MCF 10A (cell line): ENCODE measurements around the gene CALN1. TPM values are rescaled to one million over a fixed set of nuclear protein-coding genes. Genes with fewer than 3 reads are reported as not detected.
"Not testable (repeated sequence)": the region's sequence is repeated elsewhere in the genome, so short reads cannot be mapped to it uniquely, and the experiment has no call there.

Experiments
- BruUV-seq: library from RNA; stranded (reverse); fragments of 400-500 nt; replicated peaks from 2 replicates; lab custom pipeline; 2021; lab: Mats Ljungman, UMichigan
- CTCF ChIA-PET: fragments of 300-600 bp; sonication (Branson Sonifier 250); formaldehyde crosslinking; extraction: SDS; loops from one replicate; lab custom pipeline; 2021; ENCODE audit warnings: antibody characterized with exemption, inconsistent platforms; lab: Yijun Ruan, JAX
- POLR2A ChIA-PET: fragments of 300-600, 350-650 bp; sonication (Branson Sonifier 250); formaldehyde crosslinking; extraction: SDS; loops from one replicate; lab custom pipeline; 2020; ENCODE audit warnings: antibody characterized with exemption, inconsistent platforms; lab: Yijun Ruan, JAX
- DNase-seq: peaks from one replicate; pipeline ENCODE4 v3.0.0-alpha.2; 2018; ENCODE audit not compliant: unreplicated experiment
- H3K27ac Mint-ChIP-seq: one replicate; pipeline ENCODE4 v1.8.0; 2022; ENCODE audit warnings: mild to moderate bottlenecking, low read depth, mixed read lengths; ENCODE audit not compliant: unreplicated experiment
- H3K27me3 Mint-ChIP-seq: one replicate; pipeline ENCODE4 v1.8.0; 2022; ENCODE audit warnings: mixed read lengths; ENCODE audit not compliant: insufficient read depth, unreplicated experiment
- H3K36me3 Mint-ChIP-seq: one replicate; pipeline ENCODE4 v1.8.0; 2022; ENCODE audit warnings: mild to moderate bottlenecking, moderate library complexity, mixed read lengths; ENCODE audit not compliant: insufficient read depth, unreplicated experiment
- H3K4me1 Mint-ChIP-seq: one replicate; pipeline ENCODE4 v1.8.0; 2022; ENCODE audit warnings: mixed read lengths; ENCODE audit not compliant: insufficient read depth, unreplicated experiment
- H3K4me3 Mint-ChIP-seq: one replicate; pipeline ENCODE4 v1.8.0; 2022; ENCODE audit warnings: mild to moderate bottlenecking, moderate library complexity, mixed read lengths; ENCODE audit not compliant: unreplicated experiment
- H3K9me3 Mint-ChIP-seq: one replicate; pipeline ENCODE4 v1.8.0; 2022; ENCODE audit warnings: mixed read lengths; ENCODE audit not compliant: unreplicated experiment
- CTCF ChIP-seq: fragments of 200-600 bp; IDR thresholded peaks from one replicate; pipeline ENCODE4 v1.8.0; 2022; ENCODE audit warnings: antibody characterized with exemption, mild to moderate bottlenecking; ENCODE audit not compliant: unreplicated experiment
- intact Hi-C: fragments of 100-400 bp; cut with micrococcal nuclease; formaldehyde crosslinking; loops from 2 replicates; pipeline ENCODE4 v1.14.1; 2022
- total RNA-seq: library from RNA; stranded (reverse); gene quantifications from 2 replicates; pipeline ENCODE4 v1.2.3, GENCODE V29; 2022

Gene CALN1
- total RNA-seq, 1 experiment from 2014 or later, result not detected

- TF ChIP-seq CTCF, result no peak
- POLR2A ChIA-PET, result interaction anchor here (0.6 to 1.0 kb wide), 2 partner anchors 192 to 217 kb away, joined by 3 read pairs; no protein-coding TSS in a partner anchor
- H3K4me1 Mint-ChIP-seq, result peaks cover 30% of the 10 kb centered on the region
- no TSS peak for BruUV-seq
- H3K36me3 Mint-ChIP-seq, result no peaks in the 10 kb centered on the region
- intact Hi-C loops, result no loop called here
- no peak overlapping the region for H3K27ac Mint-ChIP-seq
- CTCF ChIA-PET, result interaction anchor here (0.6 kb wide), 1 partner anchor 249 kb away, joined by 6 read pairs; no protein-coding TSS in a partner anchor
- no peak for DNase-seq
- no peak overlapping the region for H3K4me3 Mint-ChIP-seq
- H3K27me3 Mint-ChIP-seq, result peaks cover 14% of the 10 kb centered on the region
- peaks cover 7% of the 10 kb centered on the region for H3K9me3 Mint-ChIP-seq
Observed at GRCh38 chr7:72213081-72213480, 199.1 kb downstream of the CALN1 start.

- ChIA-PET POLR2A (no interaction called here), CTCF (interaction anchor here (0.6 to 1.3 kb wide), 3 partner anchors 12 to 26 kb away, joined by 3 to 4 read pairs (median 3); no protein-coding TSS in a partner anchor)
- H3K27ac Mint-ChIP-seq, result peak overlapping the region; percentile 58
- no peaks in the 10 kb centered on the region for H3K36me3 Mint-ChIP-seq
- no peak for TF ChIP-seq CTCF
- peaks cover 24% of the 10 kb centered on the region for H3K4me1 Mint-ChIP-seq
- peaks cover 7% of the 10 kb centered on the region for H3K9me3 Mint-ChIP-seq
- H3K27me3 Mint-ChIP-seq, result peaks cover 31% of the 10 kb centered on the region
- no peak for DNase-seq
- intact Hi-C loops, result no loop called here
- H3K4me3 Mint-ChIP-seq, result no peak overlapping the region
- BruUV-seq, result no TSS peak
Observed at GRCh38 chr7:72211175-72211574, 201.0 kb downstream of the CALN1 start.

DNA sequence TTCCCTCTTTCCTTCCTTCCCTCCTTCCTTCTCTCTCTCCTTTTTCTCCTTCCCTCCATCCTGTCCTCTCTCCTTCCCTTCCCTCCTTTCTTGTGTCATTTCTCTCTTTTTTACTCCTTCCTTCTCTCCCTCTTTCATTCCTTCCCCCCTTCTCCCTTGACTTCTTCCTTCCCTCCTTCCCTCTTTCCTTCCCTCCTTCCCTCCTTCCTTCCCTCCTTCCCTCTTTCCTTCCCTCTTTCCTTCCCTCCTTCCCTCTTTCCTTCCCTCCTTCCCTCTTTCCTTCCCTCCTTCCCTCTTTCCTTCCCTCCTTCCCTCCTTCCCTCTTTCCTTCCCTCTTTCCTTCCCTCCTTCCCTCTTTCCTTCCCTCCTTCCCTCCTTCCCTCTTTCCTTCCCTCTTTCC is 203.1 kb downstream of the CALN1 start:
- H3K9me3 Mint-ChIP-seq, H3K4me3 Mint-ChIP-seq, H3K27ac Mint-ChIP-seq, POLR2A ChIA-PET, DNase-seq, intact Hi-C loops, H3K36me3 Mint-ChIP-seq, BruUV-seq: not testable (repeated sequence)
- Mint-ChIP-seq H3K4me1 (peaks cover 26% of the 10 kb centered on the region), H3K27me3 (peaks cover 31% of the 10 kb centered on the region)
- CTCF ChIA-PET, result interaction anchor here (1.1 kb wide), 1 partner anchor 13 kb away, joined by 4 read pairs; no protein-coding TSS in a partner anchor

- TF ChIP-seq CTCF, result no peak
- H3K36me3 Mint-ChIP-seq, result no peaks in the 10 kb centered on the region
- H3K4me1 Mint-ChIP-seq, result no peaks in the 10 kb centered on the region
- no peak overlapping the region for H3K4me3 Mint-ChIP-seq
- no peak overlapping the region for H3K27ac Mint-ChIP-seq
- H3K9me3 Mint-ChIP-seq, result no peaks in the 10 kb centered on the region
- POLR2A ChIA-PET, result no interaction called here
- H3K27me3 Mint-ChIP-seq, result peaks cover 11% of the 10 kb centered on the region
- no TSS peak for BruUV-seq
- CTCF ChIA-PET, result interaction anchor here (0.9 to 2.7 kb wide), 2 partner anchors 11 to 13 kb away, joined by 4 to 6 read pairs; no protein-coding TSS in a partner anchor
- no peak for DNase-seq
- intact Hi-C loops, result no loop called here
Observed at GRCh38 chr7:72196176-72196575, 216.0 kb downstream of the CALN1 start.
